Stimulated activated CD8-positive, alpha-beta memory T cell treated with anti-CD3 and anti-CD28 coated beads, Interleukin-15, amount 100 ng/mL, for 24 hours (primary cell): Measurements from ENCODE around the gene SLC26A5.

Source experiments
- DNase-seq: peaks from one replicate; pipeline ENCODE4 v3.0.0-alpha.2; 2020; ENCODE audit warnings: low read depth

SLC26A5 gene

GRCh38 chr7:103347507-103348267 lies 98.3 kb downstream of the SLC26A5 start, which contains the start of gene PSMC2:
PSMC2 (plus strand) TSS chr7:103347643; CDS start chr7:103347712, 69 bp downstream.
- DNase-seq = peak; percentile 34

GRCh38 chr7:103346396-103346795 lies 99.6 kb downstream of the SLC26A5 start:
- no peak for DNase-seq

- DNase-seq = peak; percentile 62
Measured at GRCh38 chr7:103344453-103345149, 101.4 kb downstream of the SLC26A5 start, which contains the start of gene DNAJC2. DNAJC2 (minus strand) TSS chr7:103344767; CDS start chr7:103344622, 145 bp downstream.

GRCh38 chr7:103343758-103344452 lies 102.1 kb downstream of the SLC26A5 start:
- peak; percentile 6 for DNase-seq

- no peak for DNase-seq
Measured at GRCh38 chr7:103343332-103343731, 102.7 kb downstream of the SLC26A5 start.

- no peak for DNase-seq
Measured at GRCh38 chr7:103341466-103341865, 104.5 kb downstream of the SLC26A5 start.

- DNase-seq = no peak
Measured at GRCh38 chr7:103338864-103339263, 107.1 kb downstream of the SLC26A5 start.

GRCh38 chr7:103336761-103337160 lies 109.2 kb downstream of the SLC26A5 start:
- DNase-seq = no peak

- no peak for DNase-seq
Measured at GRCh38 chr7:103325744-103326143, 120.3 kb downstream of the SLC26A5 start.
